Caco-2 (cell line): Measurements from ENCODE around the gene CNOT1. TPM values are rescaled to one million over a fixed set of nuclear protein-coding genes. Genes with fewer than 3 reads are reported as not detected.

Source experiments
- BruUV-seq: library from RNA; stranded (reverse); fragments of 400-500 nt; replicated peaks from 2 replicates; lab custom pipeline; 2021; lab: Mats Ljungman, UMichigan
- CTCF ChIA-PET: fragments of 300-600 bp; sonication (Branson Sonifier 250); formaldehyde crosslinking; loops from one replicate; lab custom pipeline; 2022; ENCODE audit warnings: antibody characterized with exemption; lab: Charles Lee
- POLR2A ChIA-PET: fragments of 300-600 bp; sonication (Branson Sonifier 250); formaldehyde crosslinking; loops from one replicate; lab custom pipeline; 2022; ENCODE audit warnings: antibody characterized with exemption; lab: Charles Lee
- DNase-seq, 2 experiments: peaks; one replicate each; pipeline versions ENCODE4 v3.0.0 to v3.0.0-alpha.2; 2020 to 2022
- H3K27me3 ChIP-seq: replicated peaks from 2 replicates; pipeline ENCODE4 v1.6.0; 2011; ENCODE audit warnings: low read length; ENCODE audit not compliant: control insufficient read depth, insufficient read depth
- H3K36me3 ChIP-seq: 2 replicates; pipeline ENCODE4 v1.5.1; 2011; ENCODE audit warnings: low read length; ENCODE audit not compliant: control insufficient read depth, insufficient read depth
- H3K4me1 ChIP-seq: fragments of 250-450 bp; sonication (Bioruptor Pico); 2 replicates; pipeline ENCODE4 v1.5.1; 2020; ENCODE audit warnings: mild to moderate bottlenecking
- H3K4me3 ChIP-seq: 2 replicates; pipeline ENCODE4 v1.5.1; 2011; ENCODE audit warnings: low read depth, mild to moderate bottlenecking, control low read depth, low read length
- H3K9me3 ChIP-seq: fragments of 250-450 bp; sonication (Bioruptor Pico); 2 replicates; pipeline ENCODE4 v1.5.1; 2020; ENCODE audit warnings: mild to moderate bottlenecking, moderate library complexity
- H3K27ac Mint-ChIP-seq: one replicate; pipeline ENCODE4 v1.8.0; 2022; ENCODE audit warnings: mixed read lengths; ENCODE audit not compliant: unreplicated experiment
- H3K27me3 Mint-ChIP-seq: one replicate; pipeline ENCODE4 v1.8.0; 2022; ENCODE audit warnings: mixed read lengths; ENCODE audit not compliant: insufficient read depth, unreplicated experiment
- H3K36me3 Mint-ChIP-seq: one replicate; pipeline ENCODE4 v1.8.0; 2022; ENCODE audit warnings: mild to moderate bottlenecking, mixed read lengths; ENCODE audit not compliant: insufficient read depth, unreplicated experiment
- H3K4me1 Mint-ChIP-seq: one replicate; pipeline ENCODE4 v1.8.0; 2022; ENCODE audit warnings: low read depth, mixed read lengths; ENCODE audit not compliant: unreplicated experiment
- H3K4me3 Mint-ChIP-seq: one replicate; pipeline ENCODE4 v1.8.0; 2022; ENCODE audit warnings: mild to moderate bottlenecking, moderate library complexity, mixed read lengths; ENCODE audit not compliant: unreplicated experiment
- H3K9me3 Mint-ChIP-seq: one replicate; pipeline ENCODE4 v1.8.0; 2022; ENCODE audit warnings: mixed read lengths; ENCODE audit not compliant: unreplicated experiment
- intact Hi-C: fragments of 100-400 bp; cut with micrococcal nuclease; formaldehyde crosslinking; loops from one replicate; pipeline ENCODE4 v1.10.0; 2022; ENCODE audit not compliant: unreplicated experiment
- total RNA-seq: library from RNA; stranded (reverse); gene quantifications from 2 replicates; pipeline ENCODE4 v1.2.3, GENCODE V29; 2022
- TF ChIP-seq, protein P1 (sequence below), 2 experiments: fragments of 200-600 bp in 1 of 2; IDR thresholded peaks; 1 replicate in 1 of 2; 2 replicates in 1 of 2; pipeline versions ENCODE4 v1.5.1 to v1.8.0; 2011 to 2022; ENCODE audit warnings: antibody characterized with exemption in 1 of 2, control low read depth in 1 of 2, inconsistent platforms in 1 of 2, low read depth in 1 of 2, low read length in 1 of 2, mild to moderate bottlenecking in 1 of 2, moderate library complexity in 1 of 2; ENCODE audit not compliant: insufficient read depth in 1 of 2, severe bottlenecking in 1 of 2, unreplicated experiment in 1 of 2

CNOT1 gene
- total RNA-seq, 1 experiment from 2014 or later, result 413 TPM

DNA sequence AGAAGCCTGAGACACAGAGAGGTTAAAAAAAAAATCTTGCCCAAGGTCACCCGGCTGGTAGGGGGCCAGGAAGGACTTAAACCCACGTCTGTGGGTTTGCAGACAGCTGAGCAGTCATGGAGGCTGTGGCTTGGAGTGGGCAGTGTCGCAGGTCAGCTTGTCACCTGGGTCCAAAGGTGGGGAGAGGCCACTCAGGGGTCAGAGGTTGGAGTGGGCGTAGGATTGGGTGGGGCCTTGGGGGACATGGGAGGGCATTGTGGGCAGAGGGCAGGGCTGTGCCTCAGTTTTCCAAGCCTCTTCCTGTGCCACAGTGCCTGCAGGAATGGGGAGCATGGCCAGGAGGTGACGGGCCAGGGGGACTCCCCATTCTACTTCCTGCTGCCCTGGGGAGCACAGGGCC lies 131.7 kb downstream of the CNOT1 start:
- H3K27me3 Mint-ChIP-seq, result no peaks in the 10 kb centered on the region
- Histone ChIP-seq H3K36me3 (no peaks in the 10 kb centered on the region), H3K27me3 (no peaks in the 10 kb centered on the region), H3K9me3 (no peaks in the 10 kb centered on the region), H3K4me1 (peaks cover 7% of the 10 kb centered on the region), H3K4me3 (no peak overlapping the region)
- TF ChIP-seq, protein P1, sequence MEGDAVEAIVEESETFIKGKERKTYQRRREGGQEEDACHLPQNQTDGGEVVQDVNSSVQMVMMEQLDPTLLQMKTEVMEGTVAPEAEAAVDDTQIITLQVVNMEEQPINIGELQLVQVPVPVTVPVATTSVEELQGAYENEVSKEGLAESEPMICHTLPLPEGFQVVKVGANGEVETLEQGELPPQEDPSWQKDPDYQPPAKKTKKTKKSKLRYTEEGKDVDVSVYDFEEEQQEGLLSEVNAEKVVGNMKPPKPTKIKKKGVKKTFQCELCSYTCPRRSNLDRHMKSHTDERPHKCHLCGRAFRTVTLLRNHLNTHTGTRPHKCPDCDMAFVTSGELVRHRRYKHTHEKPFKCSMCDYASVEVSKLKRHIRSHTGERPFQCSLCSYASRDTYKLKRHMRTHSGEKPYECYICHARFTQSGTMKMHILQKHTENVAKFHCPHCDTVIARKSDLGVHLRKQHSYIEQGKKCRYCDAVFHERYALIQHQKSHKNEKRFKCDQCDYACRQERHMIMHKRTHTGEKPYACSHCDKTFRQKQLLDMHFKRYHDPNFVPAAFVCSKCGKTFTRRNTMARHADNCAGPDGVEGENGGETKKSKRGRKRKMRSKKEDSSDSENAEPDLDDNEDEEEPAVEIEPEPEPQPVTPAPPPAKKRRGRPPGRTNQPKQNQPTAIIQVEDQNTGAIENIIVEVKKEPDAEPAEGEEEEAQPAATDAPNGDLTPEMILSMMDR (IDR thresholded peaks at IDR 0.05; ENCODE audit: insufficient read depth in 1 of 2, low read depth in 1 of 2, low read length in 1 of 2, severe bottlenecking in 1 of 2, unreplicated experiment in 1 of 2), result no peak
- ChIA-PET CTCF (no interaction called here), POLR2A (no interaction called here)
- no peak for DNase-seq
- H3K9me3 Mint-ChIP-seq, result no peaks in the 10 kb centered on the region
- H3K4me1 Mint-ChIP-seq, result no peaks in the 10 kb centered on the region
- H3K27ac Mint-ChIP-seq, result no peak overlapping the region
- peaks cover 21% of the 10 kb centered on the region for H3K36me3 Mint-ChIP-seq
- no peak overlapping the region for H3K4me3 Mint-ChIP-seq
- no TSS peak for BruUV-seq
- intact Hi-C loops, result no loop called here

DNA sequence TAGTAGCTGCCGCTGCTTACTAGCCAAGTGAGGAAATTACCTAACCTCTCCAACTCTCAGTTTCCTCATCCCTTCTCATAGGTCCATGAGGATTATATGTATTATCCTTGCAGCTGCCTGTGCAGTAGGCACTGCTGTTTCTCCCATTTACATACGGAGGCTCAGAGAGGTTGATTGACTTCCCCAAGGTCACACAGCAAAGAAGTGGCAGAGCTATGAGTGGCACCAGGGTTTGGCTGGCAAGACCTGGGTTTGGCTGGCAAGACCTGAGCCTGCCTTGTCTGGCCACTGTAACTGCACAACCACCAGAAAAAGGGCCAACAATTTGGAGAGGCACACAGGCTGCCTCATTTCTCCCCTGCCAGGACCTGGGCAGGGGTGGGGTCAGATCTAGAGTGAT lies 132.2 kb downstream of the CNOT1 start:
- Mint-ChIP-seq H3K9me3 (no peaks in the 10 kb centered on the region), H3K27me3 (no peaks in the 10 kb centered on the region), H3K4me3 (no peak overlapping the region), H3K36me3 (peaks cover 16% of the 10 kb centered on the region), H3K4me1 (no peaks in the 10 kb centered on the region), H3K27ac (no peak overlapping the region)
- no peaks in the 10 kb centered on the region for H3K9me3 ChIP-seq
- BruUV-seq, result no TSS peak
- ChIA-PET POLR2A (no interaction called here), CTCF (no interaction called here)
- intact Hi-C loops, result no loop called here
- DNase-seq, result peak in 1 of 2 experiments; percentile 16
- H3K36me3 ChIP-seq, result no peaks in the 10 kb centered on the region
- peaks cover 7% of the 10 kb centered on the region for H3K4me1 ChIP-seq
- TF ChIP-seq, protein P1 (IDR thresholded peaks at IDR 0.05; ENCODE audit: insufficient read depth in 1 of 2, low read depth in 1 of 2, low read length in 1 of 2, severe bottlenecking in 1 of 2, unreplicated experiment in 1 of 2), result no peak
- H3K4me3 ChIP-seq, result no peak overlapping the region
- H3K27me3 ChIP-seq, result no peaks in the 10 kb centered on the region

DNA sequence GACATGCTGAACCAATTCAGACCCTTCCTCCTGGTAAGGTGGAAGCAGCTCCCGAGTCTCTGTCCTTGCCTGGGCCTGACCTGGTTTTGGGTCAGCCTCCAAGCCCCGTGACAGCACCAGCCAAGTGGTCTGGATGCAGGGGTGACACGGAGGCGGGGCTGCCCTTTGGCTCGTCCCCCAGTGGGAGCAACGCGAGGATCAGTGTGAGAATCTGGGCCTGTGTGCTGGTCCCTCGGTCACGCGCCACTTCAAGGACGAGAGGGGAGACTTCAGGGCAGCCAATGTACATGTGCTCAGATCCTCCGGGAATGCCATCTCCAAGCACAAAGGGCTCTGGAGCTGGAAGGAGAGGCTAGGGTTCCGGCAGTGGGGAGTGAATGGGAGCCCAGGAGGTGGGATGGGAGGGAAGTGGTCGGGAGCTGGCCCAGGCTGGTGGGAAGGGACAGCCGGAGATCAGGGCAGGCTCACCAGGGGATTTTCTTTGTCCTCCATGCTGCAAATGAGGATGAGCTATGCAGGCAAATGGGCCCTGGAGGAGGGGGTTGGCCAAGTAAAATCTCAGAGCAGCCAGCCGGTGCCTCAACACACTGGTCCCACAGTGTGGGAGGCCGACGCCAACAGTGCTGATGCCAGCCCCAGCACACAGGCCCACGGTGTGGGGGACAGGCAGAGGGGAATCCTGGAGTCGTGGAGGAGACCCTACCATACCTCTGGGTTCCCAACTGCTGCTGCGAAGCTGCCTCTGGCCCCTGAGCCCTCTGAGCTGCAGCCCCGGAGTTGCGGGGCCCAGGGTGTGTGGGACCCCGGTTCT lies 133.9 kb downstream of the CNOT1 start:
- TF ChIP-seq, protein P1 (IDR thresholded peaks at IDR 0.05; ENCODE audit: insufficient read depth in 1 of 2, low read depth in 1 of 2, low read length in 1 of 2, severe bottlenecking in 1 of 2, unreplicated experiment in 1 of 2), result no peak
- H3K36me3 Mint-ChIP-seq, result peaks cover 4% of the 10 kb centered on the region
- no peaks in the 10 kb centered on the region for H3K9me3 ChIP-seq
- peaks cover 4% of the 10 kb centered on the region for H3K27me3 Mint-ChIP-seq
- H3K4me1 Mint-ChIP-seq, result no peaks in the 10 kb centered on the region
- H3K27ac Mint-ChIP-seq, result peak overlapping the region; percentile 80
- ChIA-PET POLR2A (no interaction called here), CTCF (interaction anchor here (0.8 to 2.6 kb wide), 4 partner anchors 19 to 261 kb away, joined by 3 to 10 read pairs (median 6); no protein-coding TSS in a partner anchor)
- H3K27me3 ChIP-seq, result no peaks in the 10 kb centered on the region
- H3K36me3 ChIP-seq, result no peaks in the 10 kb centered on the region
- intact Hi-C loops, result loop anchor here (1.0 kb wide), 1 partner anchor 143 kb away; no protein-coding TSS in a partner anchor
- no peak overlapping the region for H3K4me3 Mint-ChIP-seq
- no peak overlapping the region for H3K4me3 ChIP-seq
- H3K4me1 ChIP-seq, result peaks cover 7% of the 10 kb centered on the region
- BruUV-seq, result no TSS peak
- DNase-seq, result no peak
- H3K9me3 Mint-ChIP-seq, result no peaks in the 10 kb centered on the region
